ENCODE results near the gene GJB3. TPM values are rescaled to one million over a fixed set of nuclear protein-coding genes. Genes with fewer than 3 reads are reported as not detected.

Gene GJB3
- total RNA-seq, 1 experiment from 2014 or later: 46.7 TPM

DNA sequence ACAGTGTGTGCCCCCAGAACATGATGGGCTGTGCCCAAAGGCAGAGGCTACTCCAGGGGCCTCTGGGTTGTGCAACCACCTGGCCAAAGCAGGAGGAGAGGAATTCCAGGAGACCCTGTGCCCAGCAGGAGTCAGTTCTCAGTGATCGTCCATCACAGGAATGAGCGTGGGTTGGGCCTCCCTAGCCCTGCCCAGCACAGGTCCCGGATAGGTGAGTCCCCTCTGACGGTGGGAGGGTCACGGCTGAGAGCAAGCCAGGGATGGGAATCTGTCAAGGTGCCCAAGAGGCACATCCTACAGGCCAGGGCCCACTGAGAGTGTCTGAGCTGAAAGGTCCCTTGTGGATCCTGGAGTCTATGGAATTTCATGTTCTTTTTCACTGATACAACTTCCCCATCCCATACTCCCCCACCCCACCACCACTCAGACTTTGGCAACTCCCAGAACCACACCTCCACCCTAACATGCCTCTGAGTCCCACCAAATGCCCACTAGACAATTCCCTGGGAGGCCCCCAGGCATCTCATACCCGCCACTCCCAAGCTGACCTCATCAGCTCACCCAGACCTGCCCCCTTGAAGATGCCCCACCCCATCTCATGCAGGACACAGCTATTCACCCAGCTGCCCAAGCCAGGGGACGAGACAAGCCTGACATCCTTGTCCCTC, 18.4 kb upstream of the GJB3 start:
- CTCF ChIA-PET: interaction anchor here (1.8 kb wide), 1 partner anchor 20 kb away, joined by 5 read pairs; no protein-coding TSS in a partner anchor
- H3K9ac ChIP-seq (ENCODE audit: low read length): peak overlapping the region; percentile 58
- no peaks in the 10 kb centered on the region for H4K20me1 ChIP-seq (ENCODE audit: insufficient read depth)
- H3K4me2 ChIP-seq (ENCODE audit: low read length): peak overlapping the region; percentile 79
- no peak overlapping the region for H2AFZ ChIP-seq (ENCODE audit: low read depth, low read length, poor library complexity, severe bottlenecking)
- TF ChIP-seq POLR2AphosphoS5 (IDR thresholded peaks at IDR 0.05; ENCODE audit: low read depth, low read length): peak; percentile 23; the same call in 1 of the 2 replicates
- TF ChIP-seq, protein P1, sequence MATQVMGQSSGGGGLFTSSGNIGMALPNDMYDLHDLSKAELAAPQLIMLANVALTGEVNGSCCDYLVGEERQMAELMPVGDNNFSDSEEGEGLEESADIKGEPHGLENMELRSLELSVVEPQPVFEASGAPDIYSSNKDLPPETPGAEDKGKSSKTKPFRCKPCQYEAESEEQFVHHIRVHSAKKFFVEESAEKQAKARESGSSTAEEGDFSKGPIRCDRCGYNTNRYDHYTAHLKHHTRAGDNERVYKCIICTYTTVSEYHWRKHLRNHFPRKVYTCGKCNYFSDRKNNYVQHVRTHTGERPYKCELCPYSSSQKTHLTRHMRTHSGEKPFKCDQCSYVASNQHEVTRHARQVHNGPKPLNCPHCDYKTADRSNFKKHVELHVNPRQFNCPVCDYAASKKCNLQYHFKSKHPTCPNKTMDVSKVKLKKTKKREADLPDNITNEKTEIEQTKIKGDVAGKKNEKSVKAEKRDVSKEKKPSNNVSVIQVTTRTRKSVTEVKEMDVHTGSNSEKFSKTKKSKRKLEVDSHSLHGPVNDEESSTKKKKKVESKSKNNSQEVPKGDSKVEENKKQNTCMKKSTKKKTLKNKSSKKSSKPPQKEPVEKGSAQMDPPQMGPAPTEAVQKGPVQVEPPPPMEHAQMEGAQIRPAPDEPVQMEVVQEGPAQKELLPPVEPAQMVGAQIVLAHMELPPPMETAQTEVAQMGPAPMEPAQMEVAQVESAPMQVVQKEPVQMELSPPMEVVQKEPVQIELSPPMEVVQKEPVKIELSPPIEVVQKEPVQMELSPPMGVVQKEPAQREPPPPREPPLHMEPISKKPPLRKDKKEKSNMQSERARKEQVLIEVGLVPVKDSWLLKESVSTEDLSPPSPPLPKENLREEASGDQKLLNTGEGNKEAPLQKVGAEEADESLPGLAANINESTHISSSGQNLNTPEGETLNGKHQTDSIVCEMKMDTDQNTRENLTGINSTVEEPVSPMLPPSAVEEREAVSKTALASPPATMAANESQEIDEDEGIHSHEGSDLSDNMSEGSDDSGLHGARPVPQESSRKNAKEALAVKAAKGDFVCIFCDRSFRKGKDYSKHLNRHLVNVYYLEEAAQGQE (IDR thresholded peaks at IDR 0.05; ENCODE audit: low read depth): no peak
- no peak for TF ChIP-seq SIN3A (IDR thresholded peaks at IDR 0.05; ENCODE audit: low read depth)
- TF ChIP-seq, protein P2, sequence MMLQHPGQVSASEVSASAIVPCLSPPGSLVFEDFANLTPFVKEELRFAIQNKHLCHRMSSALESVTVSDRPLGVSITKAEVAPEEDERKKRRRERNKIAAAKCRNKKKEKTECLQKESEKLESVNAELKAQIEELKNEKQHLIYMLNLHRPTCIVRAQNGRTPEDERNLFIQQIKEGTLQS (IDR thresholded peaks at IDR 0.05): no peak
- H3K27me3 ChIP-seq (ENCODE audit: insufficient read depth, low read length): no peaks in the 10 kb centered on the region
- no peaks in the 10 kb centered on the region for H3K36me3 ChIP-seq (ENCODE audit: control insufficient read depth in 1 of 2, insufficient read depth in 2 of 2, low read length in 2 of 2)
- intact Hi-C loops (cut with micrococcal nuclease): loop anchor here (2.0 kb wide), 1 partner anchor 16 kb away; no protein-coding TSS in a partner anchor
- RAD21 ChIA-PET (ENCODE audit: low non-redundant PET in 1 of 2, low total read pairs in 2 of 2, uncharacterized antibody in 2 of 2, unreplicated experiment in 2 of 2): no interaction called here
- BruUV-seq (replicated peaks): TSS peak; percentile 85
- no peaks in the 10 kb centered on the region for H3K9me3 ChIP-seq (ENCODE audit: control insufficient read depth in 1 of 2, insufficient read depth in 1 of 2, low read depth in 1 of 2, low read length in 2 of 2)
- POLR2A ChIA-PET: interaction anchor here (0.7 to 1.6 kb wide), 3 partner anchors 17 to 19 kb away, joined by 3 to 6 read pairs (median 3); partner anchors contain the start of gene GJB3
- peak overlapping the region; percentile 87 for H3K27ac ChIP-seq (ENCODE audit: low read depth, low read length)
- no peaks in the 10 kb centered on the region for H3K79me2 ChIP-seq (ENCODE audit: insufficient read depth, low read length)
- H3K9me2 ChIP-seq (ENCODE audit: insufficient read depth): no peaks in the 10 kb centered on the region
- DNase-seq (ENCODE audit: low read depth, low spot score): no peak
- H3K4me3 ChIP-seq (replicated peaks in 1 of 2; ENCODE audit: low read depth in 1 of 2, low read length in 2 of 2): peak overlapping the region; percentile 25 to 54
- H3K4me1 ChIP-seq (ENCODE audit: control insufficient read depth in 1 of 2, insufficient read depth in 2 of 2, low read length in 2 of 2): peaks cover 43 to 61% of the 10 kb centered on the region in 2 experiments
- peak; percentile 62 for ATAC-seq

Data from HCT116 (cell line).